NCI-H146 (cell line): ENCODE data around the gene C19orf67.
"Not testable (repeated sequence)": the region's sequence is repeated elsewhere in the genome, so short reads cannot be mapped to it uniquely, and the experiment has no call there.

Source experiments
- DNase-seq: peaks from one replicate; lab custom pipeline; 2025; lab: John Stamatoyannopoulos, UW

Gene C19orf67

GRCh38 chr19:14056069-14056666 is 29.4 kb downstream of the C19orf67 start:
- DNase-seq, result peak; percentile 19

GRCh38 chr19:14055396-14055795 is 30.2 kb downstream of the C19orf67 start:
- DNase-seq, result no peak

- no peak for DNase-seq
Observed at GRCh38 chr19:14054721-14055120, 30.9 kb downstream of the C19orf67 start.

GRCh38 chr19:14054099-14054498 is 31.5 kb downstream of the C19orf67 start:
- no peak for DNase-seq

GRCh38 chr19:14053500-14053899 is 32.1 kb downstream of the C19orf67 start:
- no peak for DNase-seq

- no peak for DNase-seq
Observed at GRCh38 chr19:14053032-14053431, 32.6 kb downstream of the C19orf67 start.

GRCh38 chr19:14052470-14052869 is 33.1 kb downstream of the C19orf67 start:
- DNase-seq, result no peak

GRCh38 chr19:14051980-14052379 is 33.6 kb downstream of the C19orf67 start:
- no peak for DNase-seq

GRCh38 chr19:14050961-14051360 is 34.6 kb downstream of the C19orf67 start:
- DNase-seq, result not testable (repeated sequence)

GRCh38 chr19:14050512-14050911 is 35.1 kb downstream of the C19orf67 start:
- DNase-seq, result no peak

GRCh38 chr19:14048443-14049153 is 37.0 kb downstream of the C19orf67 start:
- DNase-seq, result peak; percentile 39

- DNase-seq, result not testable (repeated sequence)
Observed at GRCh38 chr19:14047866-14048265, 37.7 kb downstream of the C19orf67 start.

- peak; percentile 58 for DNase-seq
Observed at GRCh38 chr19:14042659-14043608, 42.6 kb downstream of the C19orf67 start.

- no peak for DNase-seq
Observed at GRCh38 chr19:14039181-14039580, 46.4 kb downstream of the C19orf67 start.

- DNase-seq, result no peak
Observed at GRCh38 chr19:14035706-14036105, 49.9 kb downstream of the C19orf67 start.

- DNase-seq, result not testable (repeated sequence)
Observed at GRCh38 chr19:14035159-14035558, 50.4 kb downstream of the C19orf67 start.

- DNase-seq, result no peak
Observed at GRCh38 chr19:14033946-14034345, 51.6 kb downstream of the C19orf67 start.

- DNase-seq, result peak; percentile 78
Observed at GRCh38 chr19:14031719-14032480, 53.7 kb downstream of the C19orf67 start, which contains the start of gene IL27RA. TSS of gene IL27RA (plus strand) at chr19:14031762. CDS start at chr19:14031873, 111 bp downstream.
